T follicular helper cell (primary cell): ENCODE data around the gene KRTAP3-1.
"Not testable (repeated sequence)": the region's sequence is repeated elsewhere in the genome, so short reads cannot be mapped to it uniquely, and the experiment has no call there.

Source experiments
- DNase-seq: peaks from one replicate; pipeline ENCODE4 v3.0.0-alpha.2; 2020; ENCODE audit warnings: low read depth
- total RNA-seq, 2 experiments: gene quantifications; one replicate each; lab custom pipeline; 2026; lab: John Stamatoyannopoulos, UW

Gene KRTAP3-1
- total RNA-seq = 0 reads per million in 2 experiments

DNA sequence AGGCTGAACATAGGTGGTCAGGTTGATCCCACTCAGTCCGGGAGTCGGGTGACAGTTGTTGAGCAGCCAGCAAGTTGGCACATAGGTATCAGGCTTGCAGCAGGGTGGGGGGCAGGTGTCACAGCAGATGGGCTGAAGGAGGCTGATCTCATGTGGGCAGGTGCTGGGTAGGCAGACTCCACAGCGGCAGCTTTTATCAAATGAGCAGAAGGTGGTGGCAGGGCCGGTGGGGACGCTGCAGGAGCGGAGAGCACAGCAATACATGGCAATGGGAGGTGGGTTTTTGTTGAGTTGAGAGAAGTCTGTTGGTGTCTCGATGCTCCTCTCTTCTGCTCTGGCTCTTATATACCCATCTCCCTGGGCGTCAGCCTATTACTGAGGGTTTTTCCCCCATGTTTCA is at the start of gene KRTAP3-1:
Gene KRTAP3-1 (minus strand): TSS at position 318 of the 400 bp plus-strand sequence. CDS start 54 bp downstream, at position 264.
- no peak for DNase-seq

GRCh38 chr17:41057547-41057946 is 48.6 kb upstream of the KRTAP3-1 start:
- DNase-seq = no peak

- not testable (repeated sequence) for DNase-seq
Observed at GRCh38 chr17:41055130-41055529, 46.2 kb upstream of the KRTAP3-1 start, which contains the start of gene KRTAP2-2. Gene KRTAP2-2, minus strand, starts transcription at chr17:41055230. Its CDS starts 19 bp downstream, at chr17:41055211.

GRCh38 chr17:41054556-41054955 is 45.6 kb upstream of the KRTAP3-1 start:
- not testable (repeated sequence) for DNase-seq

GRCh38 chr17:41054025-41054424 is 45.1 kb upstream of the KRTAP3-1 start:
- DNase-seq = no peak

DNA sequence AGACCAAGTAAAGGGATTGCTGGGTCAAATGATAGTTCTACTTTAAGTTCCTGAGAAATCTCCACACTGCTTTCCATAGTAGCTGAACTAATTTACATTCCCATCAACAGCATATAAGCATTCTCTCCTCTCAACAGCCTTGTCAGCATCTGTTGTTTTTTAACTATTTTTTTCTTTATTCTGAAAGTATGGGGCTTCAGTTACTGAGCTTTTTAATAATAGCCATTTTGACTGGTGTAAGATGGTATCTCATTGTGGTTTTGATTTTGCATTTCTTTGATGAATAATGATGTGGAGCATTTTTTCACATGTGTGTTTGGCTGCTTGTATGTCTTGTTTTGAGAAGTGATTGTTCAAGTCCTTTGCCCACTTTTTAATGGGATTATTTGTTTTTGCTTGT is 43.6 kb upstream of the KRTAP3-1 start:
- no peak for DNase-seq

DNA sequence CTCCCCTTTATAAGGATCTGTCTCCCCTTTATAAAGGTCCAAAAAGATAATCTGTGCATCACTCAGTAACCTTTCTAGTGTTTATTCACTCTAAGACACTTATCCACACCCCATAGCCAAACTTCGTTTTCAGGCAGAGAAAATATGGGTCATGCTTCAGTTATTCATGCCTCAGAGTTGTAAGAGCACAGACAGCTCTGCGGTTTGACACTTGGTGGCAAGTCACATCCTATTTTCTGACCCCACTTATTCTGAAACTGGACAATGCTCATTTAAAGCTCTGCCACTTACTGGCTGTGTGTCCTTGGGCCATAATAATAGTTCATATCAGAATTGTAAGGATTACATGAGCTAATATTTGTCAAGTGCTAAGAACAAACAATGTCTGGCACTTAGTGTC is 40.2 kb upstream of the KRTAP3-1 start:
- DNase-seq = no peak

DNA sequence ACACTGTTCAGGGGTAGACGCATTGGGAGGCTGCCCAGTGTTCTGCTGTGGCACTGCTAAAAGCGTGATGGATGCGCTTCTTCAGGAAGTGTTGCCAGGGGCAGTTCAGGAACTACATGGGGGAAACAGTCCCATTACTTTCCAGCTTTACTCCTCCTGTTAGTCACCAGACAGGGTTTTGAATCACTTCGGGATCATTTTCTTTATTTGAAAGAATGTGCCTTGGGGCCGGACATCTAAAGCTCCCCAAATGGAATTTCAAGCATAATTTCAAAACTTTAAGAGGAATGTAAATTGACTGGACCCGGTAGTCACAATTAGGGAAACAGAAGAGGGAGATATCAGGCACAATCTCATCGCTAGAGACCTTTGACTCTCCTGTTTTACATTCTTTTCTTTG is 39.5 kb upstream of the KRTAP3-1 start:
- no peak for DNase-seq

DNA sequence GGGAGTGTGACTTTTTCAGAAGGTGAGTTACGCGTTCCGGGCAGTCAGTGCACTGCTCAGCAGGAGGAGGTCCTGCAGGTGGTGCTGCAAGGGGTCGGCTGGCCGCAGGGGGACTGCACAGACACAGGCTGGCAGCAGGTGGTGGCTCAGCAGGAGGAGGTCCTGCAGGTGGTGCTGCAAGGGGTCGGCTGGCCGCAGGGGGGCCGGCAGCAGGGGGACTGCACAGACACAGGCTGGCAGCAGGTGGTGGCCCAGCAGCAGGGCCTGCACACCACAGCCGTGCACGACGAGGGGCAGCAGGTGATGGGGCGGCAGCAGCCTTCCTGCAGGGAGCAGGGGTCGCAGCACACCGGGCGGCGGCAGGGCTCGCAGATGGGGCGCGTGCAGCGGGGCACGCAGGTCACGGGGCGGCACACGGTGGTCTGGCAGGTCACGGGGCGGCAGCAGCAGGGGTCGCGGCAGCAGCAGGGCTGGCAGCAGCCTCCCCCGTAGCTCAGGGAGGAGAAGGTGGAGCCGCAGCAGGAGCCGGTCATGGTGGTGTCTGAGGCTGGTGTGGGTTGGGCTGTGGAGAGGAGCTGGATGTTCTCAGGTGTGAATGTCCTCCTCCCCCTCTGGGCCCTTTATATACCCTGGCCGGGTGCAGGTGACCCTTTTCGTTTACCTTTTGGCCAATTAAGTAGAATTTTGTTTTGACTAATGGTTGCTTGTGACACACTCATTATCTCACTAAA is 38.0 kb upstream of the KRTAP3-1 start, which contains the start of gene KRTAP2-1:
Gene KRTAP2-1 (minus strand): TSS at position 582 of the 731 bp plus-strand sequence. CDS start 49 bp downstream, at position 533.
- DNase-seq = not testable (repeated sequence)

DNA sequence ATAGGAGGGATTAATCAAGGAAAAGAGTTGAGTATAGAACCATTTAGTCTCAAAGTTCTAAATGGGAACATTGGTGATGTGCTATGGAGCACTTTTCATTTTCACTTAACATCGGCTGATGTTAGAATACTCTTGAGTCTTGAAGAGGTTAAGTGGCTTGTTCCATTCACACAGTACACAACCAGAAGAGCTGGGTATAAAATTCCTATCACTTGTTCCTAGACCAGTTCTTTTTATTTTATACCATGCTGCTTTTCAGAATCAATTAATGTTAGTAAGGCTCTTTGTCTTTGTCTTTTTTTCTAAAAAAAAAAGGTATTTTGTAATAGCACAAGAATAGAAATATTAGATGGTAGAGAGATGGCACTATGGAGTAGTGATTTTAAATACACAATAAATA is 34.0 kb upstream of the KRTAP3-1 start:
- no peak for DNase-seq

DNA sequence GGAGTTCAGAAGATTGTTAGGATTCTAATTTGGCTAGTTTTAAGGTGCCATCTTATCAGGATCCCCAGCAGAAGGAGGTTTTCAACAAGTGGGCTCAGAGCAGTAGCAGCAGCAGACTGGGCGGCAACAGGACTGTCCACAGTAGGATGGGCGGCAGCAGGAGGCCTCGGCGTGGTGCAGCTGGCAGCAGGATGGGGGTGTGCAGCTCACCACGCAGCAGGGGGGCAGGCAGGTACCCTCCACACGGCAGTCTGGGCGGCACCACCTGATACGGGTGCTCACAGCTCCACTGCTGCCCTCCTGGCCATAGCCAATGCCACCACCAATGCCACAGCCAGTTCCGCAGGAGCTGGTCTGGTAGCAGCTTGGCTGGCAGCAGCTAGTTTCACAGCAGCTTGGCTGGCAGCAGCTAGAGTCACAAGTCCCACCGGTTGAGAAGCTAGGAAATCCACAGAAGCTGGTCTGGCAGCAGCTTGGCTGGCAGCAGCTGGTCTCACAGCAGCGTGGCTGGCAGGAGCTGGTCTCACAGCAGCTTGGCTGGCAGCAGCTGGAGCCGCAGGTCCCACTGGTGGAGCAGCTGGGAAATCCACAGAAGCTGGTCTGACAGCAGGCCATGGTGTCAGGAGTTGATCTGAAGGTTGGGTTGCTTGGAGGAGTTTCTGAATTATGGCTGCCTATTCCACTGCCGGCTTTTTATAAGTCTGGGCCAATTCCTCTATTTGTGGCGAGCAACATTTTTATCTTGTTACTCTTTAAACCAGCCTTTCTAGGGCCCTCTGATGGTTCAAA is 32.0 kb upstream of the KRTAP3-1 start, which contains the start of gene KRTAP1-1:
Gene KRTAP1-1 (minus strand): TSS at position 668 of the 789 bp plus-strand sequence. CDS start 53 bp downstream, at position 615.
- not testable (repeated sequence) for DNase-seq

DNA sequence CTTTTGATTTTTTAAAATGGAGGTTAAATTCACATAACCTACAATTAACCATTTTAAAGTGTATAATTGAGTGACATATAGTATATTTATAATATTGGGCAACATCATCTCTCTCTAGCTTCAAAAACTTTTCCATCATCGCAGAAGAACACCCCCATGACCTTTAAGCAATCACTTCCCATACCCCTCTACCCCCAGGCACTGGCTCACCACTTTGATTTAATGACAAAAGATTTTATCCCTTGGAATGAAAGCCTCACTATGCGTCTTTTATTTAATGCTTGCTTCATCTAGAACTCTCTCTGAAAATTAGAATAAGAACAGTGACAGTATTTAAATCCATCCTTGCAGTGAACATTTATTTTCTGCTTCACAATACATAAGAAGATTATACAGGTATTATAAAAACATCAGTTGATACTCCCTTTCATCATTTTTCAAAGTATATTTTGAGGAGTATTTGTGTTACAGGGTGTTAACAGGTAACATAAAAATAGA is 29.0 kb upstream of the KRTAP3-1 start:
- DNase-seq = no peak

DNA sequence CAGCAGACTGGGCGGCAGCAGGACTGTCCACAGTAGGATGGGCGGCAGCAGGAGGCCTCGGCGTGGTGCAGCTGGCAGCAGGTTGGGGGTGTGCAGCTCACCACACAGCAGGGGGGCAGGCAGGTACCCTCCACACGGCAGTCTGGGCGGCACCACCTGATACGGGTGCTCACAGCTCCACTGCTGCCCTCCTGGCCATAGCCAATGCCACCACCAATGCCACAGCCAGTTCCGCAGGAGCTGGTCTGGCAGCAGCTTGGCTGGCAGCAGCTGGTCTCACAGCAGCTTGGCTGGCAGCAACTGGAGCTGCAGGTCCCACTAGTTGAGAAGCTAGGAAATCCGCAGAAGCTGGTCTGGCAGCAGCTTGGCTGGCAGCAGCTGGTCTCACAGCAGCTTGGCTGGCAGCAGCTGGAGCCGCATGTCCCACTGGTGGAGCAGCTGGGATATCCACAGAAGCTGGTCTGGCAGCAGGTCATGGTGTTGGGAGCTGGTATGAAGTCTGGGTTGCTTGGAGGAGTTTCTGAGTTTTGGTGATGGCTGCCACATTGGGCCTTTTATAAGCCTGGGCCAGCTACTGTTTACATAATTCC is 25.5 kb upstream of the KRTAP3-1 start, which contains the start of gene KRTAP1-3:
Gene KRTAP1-3 (minus strand): TSS at position 529 of the 590 bp plus-strand sequence. CDS start 53 bp downstream, at position 476.
- not testable (repeated sequence) for DNase-seq

DNA sequence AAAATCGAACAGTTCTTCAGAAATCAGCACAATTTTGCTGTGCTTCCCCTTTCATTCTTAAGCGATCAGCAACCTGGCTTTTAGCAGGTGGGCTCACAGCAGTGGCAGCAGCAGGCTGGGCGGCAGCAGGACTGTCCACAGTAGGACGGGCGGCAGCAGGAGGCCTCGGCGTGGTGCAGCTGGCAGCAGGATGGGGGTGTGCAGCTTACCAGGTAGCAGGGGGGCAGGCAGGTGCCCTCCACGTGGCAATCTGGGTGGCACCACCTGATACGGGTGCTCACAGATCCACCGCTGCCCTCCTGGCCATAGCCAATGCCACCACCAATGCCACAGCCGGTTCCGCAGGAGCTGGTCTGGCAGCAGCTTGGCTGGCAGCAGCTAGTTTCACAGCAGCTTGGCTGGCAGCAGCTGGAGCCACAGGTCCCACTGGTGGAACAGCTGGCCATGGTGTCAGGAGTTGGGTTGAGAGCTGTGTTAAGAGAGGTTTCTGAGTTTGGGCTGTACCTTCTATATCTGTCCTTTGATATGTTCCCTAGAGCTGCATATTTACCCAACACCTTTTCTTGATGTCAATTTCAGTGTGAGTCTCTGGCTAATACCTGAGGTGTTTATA is 20.8 kb upstream of the KRTAP3-1 start, which contains the start of gene KRTAP1-4:
Gene KRTAP1-4 (minus strand): TSS at position 563 of the 613 bp plus-strand sequence. CDS start 117 bp downstream, at position 446.
- no peak for DNase-seq

GRCh38 chr17:41026715-41027471 is 18.0 kb upstream of the KRTAP3-1 start, which contains the start of gene KRTAP1-5:
Gene KRTAP1-5, minus strand, starts transcription at chr17:41027208. Its CDS starts 53 bp downstream, at chr17:41027155.
- no peak for DNase-seq

- no peak for DNase-seq
Observed at GRCh38 chr17:41024697-41025096, 15.8 kb upstream of the KRTAP3-1 start.

GRCh38 chr17:41020336-41020735 is 11.4 kb upstream of the KRTAP3-1 start:
- DNase-seq = no peak

DNA sequence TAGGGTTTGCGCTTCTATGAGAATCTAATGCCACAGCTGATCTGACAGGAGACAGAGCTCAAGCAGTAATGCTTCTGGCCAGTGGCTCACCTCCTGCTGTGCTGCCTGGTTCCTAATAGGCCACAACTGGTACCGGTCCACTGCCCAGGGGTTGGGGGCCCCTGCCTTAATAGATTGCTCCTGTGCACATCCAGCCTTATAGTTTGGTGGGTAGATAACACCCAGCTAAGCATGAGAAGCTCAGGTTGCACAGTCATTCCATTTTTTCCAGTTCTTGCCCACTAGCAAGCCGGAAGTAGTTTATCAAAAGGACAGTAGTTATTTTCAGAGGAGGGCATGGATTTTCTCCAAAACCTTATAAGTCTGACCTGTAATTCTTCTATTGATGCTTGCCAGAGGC is 10.5 kb upstream of the KRTAP3-1 start:
- DNase-seq = no peak

DNA sequence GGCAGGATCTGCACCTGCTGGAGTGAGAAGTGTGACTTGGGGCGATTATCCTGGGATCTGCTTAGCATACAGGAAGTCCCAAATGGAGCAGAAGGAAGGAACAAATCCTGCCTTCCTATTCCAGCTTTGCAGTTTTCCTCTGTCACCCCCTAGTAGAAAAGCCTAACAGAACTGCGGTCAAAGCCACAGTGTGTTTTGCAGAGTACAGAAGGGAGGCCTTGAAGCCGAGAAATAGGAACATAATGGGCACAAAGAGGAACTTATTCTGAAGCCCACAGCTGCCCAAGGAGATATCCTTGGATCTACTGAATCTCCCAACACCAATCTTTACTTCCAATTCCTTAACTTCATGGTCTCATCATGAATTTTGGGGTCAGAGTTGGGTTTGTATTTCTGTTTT is 9.6 kb upstream of the KRTAP3-1 start:
- DNase-seq = no peak

DNA sequence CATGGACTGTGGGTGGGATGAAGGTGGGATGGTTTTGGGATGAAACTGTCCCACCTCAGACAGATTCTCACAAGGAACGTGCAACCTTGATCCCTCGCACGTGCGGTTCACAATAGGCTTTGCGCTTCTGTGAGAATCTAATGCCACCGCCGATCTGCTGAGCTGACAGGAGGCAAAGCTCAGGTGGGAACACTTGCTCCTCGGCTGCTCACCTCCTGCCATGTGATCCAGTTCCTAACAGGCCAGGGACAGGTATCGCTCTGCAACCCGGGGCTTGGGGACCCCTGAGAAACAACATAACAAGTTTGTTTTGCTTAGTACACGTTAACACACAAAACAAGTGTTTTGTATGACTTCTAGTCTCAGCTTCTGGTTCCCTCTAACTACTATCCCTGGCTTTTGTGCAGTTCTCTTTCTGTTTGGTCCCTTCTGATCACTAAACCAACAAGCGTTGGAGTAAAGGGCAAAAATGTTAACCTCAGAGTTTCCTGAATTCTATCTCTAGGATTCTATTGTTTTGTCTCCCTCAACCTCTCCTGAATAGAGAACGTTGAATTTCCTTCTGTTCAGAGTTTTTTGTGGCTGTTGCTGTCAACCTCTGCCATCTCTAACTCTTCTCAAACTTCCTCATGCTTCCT is 7.8 kb upstream of the KRTAP3-1 start:
- DNase-seq = no peak
